HG03108 (cell line): Measurements from ENCODE around the gene CCDC86.
"Not testable (repeated sequence)": the region's sequence is repeated elsewhere in the genome, so short reads cannot be mapped to it uniquely, and the experiment has no call there.

Experiments
- ATAC-seq: cut with Tn5 transposase; IDR thresholded peaks from one replicate; pipeline ENCODE4 v1.9.1; 2021; ENCODE audit warnings: moderate library complexity; ENCODE audit not compliant: unreplicated experiment

The CCDC86 gene

GRCh38 chr11:60841797-60842667 lies at the start of gene CCDC86:
Gene CCDC86 (plus strand): TSS chr11:60842113. CDS start chr11:60842125, 12 bp downstream.
- ATAC-seq, result peak; percentile 71

- no peak for ATAC-seq
These were observed 49.4 kb upstream of the CCDC86 start for GRCh38 chr11:60792521-60792920.

GRCh38 chr11:60795291-60795690 lies 46.6 kb upstream of the CCDC86 start:
- ATAC-seq, result no peak

- no peak for ATAC-seq
These were observed 43.9 kb upstream of the CCDC86 start for GRCh38 chr11:60797846-60798630.

GRCh38 chr11:60798631-60799030 lies 43.3 kb upstream of the CCDC86 start:
- ATAC-seq, result no peak

GRCh38 chr11:60801194-60801593 lies 40.7 kb upstream of the CCDC86 start:
- ATAC-seq, result no peak

GRCh38 chr11:60803273-60803936 lies 38.5 kb upstream of the CCDC86 start:
- no peak for ATAC-seq

GRCh38 chr11:60809249-60809648 lies 32.7 kb upstream of the CCDC86 start:
- ATAC-seq, result no peak

- no peak for ATAC-seq
These were observed 32.2 kb upstream of the CCDC86 start for GRCh38 chr11:60809691-60810090.

- no peak for ATAC-seq
These were observed 31.8 kb upstream of the CCDC86 start for GRCh38 chr11:60810151-60810550.

- no peak for ATAC-seq
These were observed 31.3 kb upstream of the CCDC86 start for GRCh38 chr11:60810569-60810968.

- no peak for ATAC-seq
These were observed 28.6 kb upstream of the CCDC86 start for GRCh38 chr11:60813324-60813723.

- no peak for ATAC-seq
These were observed 27.8 kb upstream of the CCDC86 start for GRCh38 chr11:60814112-60814511.

- ATAC-seq, result no peak
These were observed 25.2 kb upstream of the CCDC86 start for GRCh38 chr11:60816590-60817157.

GRCh38 chr11:60818057-60818456 lies 23.9 kb upstream of the CCDC86 start:
- no peak for ATAC-seq

- ATAC-seq, result no peak
These were observed 19.9 kb upstream of the CCDC86 start for GRCh38 chr11:60821827-60822599.

GRCh38 chr11:60823745-60824306 lies 18.1 kb upstream of the CCDC86 start:
- ATAC-seq, result not testable (repeated sequence)

GRCh38 chr11:60825118-60825517 lies 16.8 kb upstream of the CCDC86 start:
- ATAC-seq, result no peak

- no peak for ATAC-seq
These were observed 16.1 kb upstream of the CCDC86 start for GRCh38 chr11:60825790-60826189.
